ENCODE data around the gene SYNE2. TPM values are rescaled to one million over a fixed set of nuclear protein-coding genes. Genes with fewer than 3 reads are reported as not detected.

Gene SYNE2
- total and polyA plus RNA-seq, 2 of the 8 experiments (the other 6 are each of a cell fraction or from before 2014, with no cell fraction given), result 32.6 to 46.1 TPM

- no peak overlapping the region for H3K4ac ChIP-seq (replicated peaks; ENCODE audit: insufficient read length, low read depth, low read length)
- no peak overlapping the region for H3K4me3 ChIP-seq (ENCODE audit: extremely low read depth in 1 of 4, insufficient read depth in 2 of 4, low read depth in 3 of 4, low read length in 4 of 4)
- no peaks in the 10 kb centered on the region for H4K20me1 ChIP-seq (replicated peaks in 1 of 2; ENCODE audit: control insufficient read depth in 1 of 2, insufficient read depth in 2 of 2, low read length in 2 of 2)
- WGBS, 2 experiments (ENCODE audit: extremely low coverage in 1 of 2, insufficient coverage in 1 of 2, insufficient read length in 1 of 2, insufficient replicate concordance in 2 of 2, low coverage in 1 of 2, low lambda C conversion rate in 2 of 2, missing lambda C conversion rate in 1 of 2), result 96% methylated on average over 1 of the region's 1 CpG; no CpG with 5 or more reads in 1 of the 2 experiments
- H3K9me3 ChIP-seq (ENCODE audit: insufficient read depth in 2 of 2, low read depth in 1 of 2, low read length in 1 of 2), result no peaks in the 10 kb centered on the region
- H3K4me2 ChIP-seq (ENCODE audit: insufficient read depth in 1 of 2, low read depth in 2 of 2, low read length in 2 of 2), result no peak overlapping the region
- H4K8ac ChIP-seq (ENCODE audit: extremely low read depth, insufficient read depth, low read length), result no peak overlapping the region
- no peak overlapping the region for H4K5ac ChIP-seq (ENCODE audit: insufficient read length, low read depth, low read length)
- no peak overlapping the region for H2BK12ac ChIP-seq (ENCODE audit: low read depth, low read length)
- H3K14ac ChIP-seq (ENCODE audit: insufficient read length), result no peak overlapping the region
- H3K27ac ChIP-seq (ENCODE audit: low read depth, low read length), result no peak overlapping the region
- FAIRE-seq (no peak), DNase-seq (ENCODE audit: low read depth in 1 of 2, low spot score in 2 of 2) (no peak)
- no peak overlapping the region for H3K9ac ChIP-seq (replicated peaks in 1 of 4; ENCODE audit: extremely low read depth in 1 of 4, low read depth in 3 of 4, low read length in 3 of 4)
- H3K79me2 ChIP-seq (ENCODE audit: control insufficient read depth in 1 of 2, insufficient read depth in 2 of 2, low read length in 2 of 2), result no peaks in the 10 kb centered on the region
- no peak overlapping the region for H2BK120ac ChIP-seq (replicated peaks; ENCODE audit: low read depth, low read length)
- H3K36me3 ChIP-seq (ENCODE audit: control insufficient read depth in 2 of 4, insufficient read depth in 4 of 4, low read length in 3 of 4), result peaks cover 0 to 5% (median 0%) of the 10 kb centered on the region in 4 experiments; a peak in 1 of 8 replicates
- ChIA-PET CTCF (ENCODE audit: partially characterized antibody) (no interaction called here), POLR2A (ENCODE audit: partially characterized antibody) (no interaction called here)
- no peaks in the 10 kb centered on the region for H3K27me3 ChIP-seq (replicated peaks in 1 of 4; ENCODE audit: control insufficient read depth in 3 of 4, extremely low read depth in 1 of 4, insufficient read depth in 3 of 4, low read length in 3 of 4)
- no peak overlapping the region for H2AK5ac ChIP-seq (ENCODE audit: low read depth, low read length)
- no peak overlapping the region for H2BK15ac ChIP-seq (ENCODE audit: low read length)
- H2BK20ac ChIP-seq (ENCODE audit: low read length), result no peak overlapping the region
- no peak overlapping the region for H3K18ac ChIP-seq (ENCODE audit: extremely low read depth, low read length)
- H3K23ac ChIP-seq (ENCODE audit: insufficient read length), result no peak overlapping the region
- H2AFZ ChIP-seq (ENCODE audit: low read length), result no peak overlapping the region
- H3K23me2 ChIP-seq (ENCODE audit: low read depth, low read length), result no peaks in the 10 kb centered on the region
- no peak overlapping the region for H2BK5ac ChIP-seq (ENCODE audit: low read depth, low read length)
- no peak overlapping the region for H4K91ac ChIP-seq (replicated peaks; ENCODE audit: insufficient read length, low read length)
- H3K56ac ChIP-seq (replicated peaks; ENCODE audit: insufficient read length, low read depth, low read length), result no peak overlapping the region
- H3K79me1 ChIP-seq (ENCODE audit: low read depth, low read length), result no peaks in the 10 kb centered on the region
- no peaks in the 10 kb centered on the region for H3K4me1 ChIP-seq (replicated peaks in 1 of 4; ENCODE audit: control insufficient read depth in 3 of 4, insufficient read depth in 4 of 4, low read length in 3 of 4)
- TF ChIP-seq KDM4A (IDR thresholded peaks at IDR 0.05; ENCODE audit: low read depth, low read length, severe bottlenecking) (no peak), CEBPB (IDR thresholded peaks at IDR 0.05; ENCODE audit: low read depth, low read length) (no peak), JUND (IDR thresholded peaks at IDR 0.05; ENCODE audit: low read length) (no peak), ZNF274 (IDR thresholded peaks at IDR 0.05; ENCODE audit: borderline replicate concordance, extremely low read depth, low read length) (no peak)
Observed at GRCh38 chr14:64012720-64013119, 159.9 kb downstream of the SYNE2 start.

Measured in H1 (cell line).